DMS114 treated with DMSO at 0.1 percent for 48 hours (cell line): ENCODE results near the gene SCPEP1.

Source experiments
- DNase-seq: peaks from one replicate; lab custom pipeline; 2025; ENCODE audit not compliant: unreplicated experiment; lab: John Stamatoyannopoulos, UW

The SCPEP1 gene

DNA sequence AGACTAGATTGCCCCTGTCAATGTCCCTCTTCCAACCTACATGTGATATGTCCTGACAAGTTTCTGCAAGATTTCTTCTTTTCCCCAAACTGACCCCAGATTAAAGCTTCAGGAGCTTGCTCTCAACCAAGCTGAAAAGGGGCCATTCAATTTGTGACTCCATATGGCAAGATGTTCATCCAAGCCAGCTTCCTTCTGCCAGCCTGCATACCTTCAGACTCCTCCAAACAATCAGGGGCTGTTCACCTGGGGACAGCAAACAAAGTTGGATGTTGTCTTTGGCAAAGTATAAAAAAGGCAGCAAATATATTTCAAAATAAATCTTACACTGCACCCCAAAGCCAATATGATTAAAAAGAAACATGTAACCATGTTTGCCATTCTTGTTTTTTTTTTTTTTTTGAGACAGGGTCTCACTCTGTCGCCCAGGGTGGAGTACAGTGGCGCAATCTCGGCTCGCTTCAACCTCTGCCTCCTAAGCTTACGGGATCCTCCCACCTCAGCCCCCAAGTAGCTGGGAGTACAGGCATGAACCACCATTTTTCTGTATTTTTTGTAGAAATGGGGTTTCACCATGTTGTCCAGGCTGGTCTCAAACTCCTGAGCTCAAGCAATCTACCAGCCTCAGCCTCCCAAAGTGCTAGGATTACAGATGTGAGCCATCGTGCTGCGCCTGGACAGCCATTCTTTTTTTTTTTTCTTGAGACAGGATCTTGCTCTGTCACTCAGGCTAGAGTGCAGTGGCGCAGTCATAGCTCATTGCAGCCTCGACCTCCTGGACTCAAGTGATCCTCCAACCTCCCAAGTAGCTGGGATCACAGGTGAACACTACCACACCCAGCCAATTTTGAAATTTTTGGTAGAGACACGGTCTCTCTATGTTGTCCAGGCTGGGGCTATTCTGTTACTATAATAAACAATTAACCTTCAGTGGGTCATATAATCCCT, 57.1 kb downstream of the SCPEP1 start:
- DNase-seq, result no peak

DNA sequence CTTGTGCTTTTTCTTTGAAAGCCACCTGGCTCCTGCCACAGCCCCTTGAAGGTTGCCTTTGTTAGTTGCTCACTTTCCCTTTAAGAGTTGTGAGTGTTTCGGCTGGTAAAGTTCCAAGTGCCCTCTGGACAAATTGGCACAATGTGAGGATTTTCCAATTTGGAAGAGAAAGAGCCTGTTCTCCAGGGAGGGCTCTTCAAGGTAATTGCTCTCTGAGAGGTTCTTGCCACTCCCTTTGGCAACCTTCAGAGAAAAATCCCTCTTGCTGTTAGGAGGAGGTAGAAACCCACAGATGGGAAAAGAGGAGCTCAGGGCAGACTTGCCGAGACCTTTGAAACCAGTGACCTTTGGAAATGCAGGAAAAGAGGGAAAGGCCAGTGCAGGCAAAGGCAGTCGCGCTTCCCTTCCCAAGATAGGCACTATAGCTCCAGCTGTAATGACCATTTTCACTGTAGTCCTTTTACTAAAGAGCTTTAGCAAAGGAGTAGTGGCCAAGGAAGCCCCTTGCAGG, 58.1 kb downstream of the SCPEP1 start:
- no peak for DNase-seq

DNA sequence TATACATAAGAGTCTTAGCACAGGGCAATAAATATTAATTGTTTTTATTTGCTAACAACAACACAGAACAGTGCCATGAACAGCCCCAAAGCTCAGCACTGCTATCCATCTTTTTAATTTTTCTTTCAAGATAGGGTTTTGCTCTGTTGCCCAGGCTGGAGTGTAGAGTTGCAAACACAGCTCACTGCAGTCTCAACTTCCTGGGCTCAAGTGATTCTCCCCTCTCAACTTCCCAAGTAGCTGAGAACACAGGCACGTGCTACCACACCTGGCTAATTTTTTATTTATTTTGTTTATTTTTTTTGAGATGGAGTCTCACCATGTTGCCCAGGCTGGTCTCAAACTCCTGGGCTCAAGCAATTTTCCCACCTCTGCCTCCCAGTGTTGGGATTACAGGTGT, 59.5 kb downstream of the SCPEP1 start:
- no peak for DNase-seq

DNA sequence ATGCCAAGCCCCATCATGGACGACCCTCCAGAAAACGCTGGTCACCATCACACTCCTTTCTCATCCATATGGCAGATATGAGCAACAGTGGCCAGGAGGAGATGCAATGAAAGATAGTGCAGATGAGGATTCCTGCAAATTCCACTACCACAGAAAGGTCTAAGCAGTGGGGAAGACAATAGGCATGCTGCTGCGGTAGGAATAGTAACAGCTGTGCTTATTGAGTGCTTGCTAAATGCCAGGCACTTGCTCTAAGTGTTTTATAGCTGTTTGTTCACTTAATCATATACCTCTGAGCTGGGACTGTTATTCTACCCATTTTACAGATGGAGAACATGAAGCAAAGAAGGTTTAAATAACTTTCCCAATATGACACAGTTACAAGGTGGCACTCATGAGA, 60.6 kb downstream of the SCPEP1 start:
- no peak for DNase-seq

DNA sequence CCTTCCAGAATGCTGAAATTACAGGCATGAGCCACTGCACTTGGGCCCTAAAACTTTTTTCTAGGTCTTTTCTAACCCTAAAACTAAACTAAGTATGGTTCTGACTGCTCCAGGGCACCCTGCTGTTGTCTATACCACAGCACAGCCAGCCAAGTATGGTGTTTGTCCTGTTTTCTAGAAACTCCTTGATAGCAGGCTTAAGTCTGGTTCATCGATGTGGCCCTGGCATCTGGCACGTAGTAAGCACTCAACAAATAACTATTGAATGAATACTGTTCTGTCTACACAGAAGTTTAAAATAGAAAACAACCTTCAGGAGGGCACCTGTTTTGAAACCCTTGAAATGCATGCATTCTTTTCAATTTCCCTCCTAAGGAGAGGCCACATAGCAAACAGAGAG, 62.6 kb downstream of the SCPEP1 start:
- DNase-seq, result no peak

DNA sequence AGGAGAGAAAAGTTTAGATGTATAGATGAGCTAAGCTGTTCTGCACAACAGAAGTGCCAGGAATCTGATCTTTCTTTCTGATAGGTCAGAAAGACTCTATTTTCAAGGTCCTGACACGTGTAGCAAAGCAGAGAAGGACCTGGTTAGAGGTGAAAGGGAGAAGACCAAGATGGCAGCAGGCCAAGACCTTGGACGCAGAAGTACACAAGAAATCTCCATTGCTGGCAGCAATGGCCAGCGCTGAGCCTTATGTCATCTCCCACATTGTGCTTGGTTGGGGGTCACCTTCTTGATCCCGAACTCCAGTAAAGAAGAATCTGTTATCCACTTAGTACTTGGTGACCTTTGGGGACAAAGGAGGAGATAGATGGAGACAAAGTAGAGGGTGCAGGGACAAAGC, 65.3 kb downstream of the SCPEP1 start:
- no peak for DNase-seq

DNA sequence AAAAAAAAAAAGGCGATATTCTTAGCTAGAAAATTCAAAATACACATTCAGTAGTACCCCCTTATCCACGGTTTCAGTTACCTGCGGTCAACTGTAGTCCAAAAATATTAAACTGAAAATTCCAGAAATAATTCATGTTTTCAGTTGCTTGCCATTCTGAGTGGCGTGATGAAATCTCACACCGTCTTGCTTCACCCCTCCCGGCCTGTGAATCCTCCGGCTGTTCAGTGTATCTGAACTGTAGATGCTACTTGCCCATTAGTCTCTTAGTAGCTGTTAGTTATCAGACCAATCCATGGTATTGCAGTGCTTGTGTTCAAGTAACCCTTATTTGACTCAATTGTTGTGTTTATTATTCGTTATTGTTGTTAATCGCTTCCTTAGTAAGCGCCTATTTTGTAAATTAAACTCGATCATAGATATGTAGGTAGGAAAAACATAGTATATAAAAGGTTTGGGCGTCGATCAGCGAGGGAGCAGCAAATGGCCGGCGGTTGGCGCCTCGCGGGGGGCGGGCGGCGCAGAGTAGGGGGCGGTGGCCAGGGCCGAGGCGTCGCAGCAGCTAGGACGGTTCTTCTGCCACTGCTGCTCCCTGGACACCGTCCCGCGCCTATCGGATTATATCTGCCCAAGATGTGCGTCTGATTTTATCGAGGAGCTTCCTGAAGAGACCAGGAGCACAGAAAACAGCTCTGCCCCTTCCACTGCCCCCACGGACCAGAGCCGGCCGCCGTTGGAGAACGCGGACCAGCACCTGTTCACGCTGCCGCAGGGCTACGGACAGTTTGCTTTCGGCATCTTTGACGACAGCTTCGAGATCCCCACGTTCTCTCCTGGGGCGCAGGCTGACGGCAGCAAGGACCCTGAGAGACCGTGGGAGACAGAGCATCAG, 67.3 kb downstream of the SCPEP1 start:
- DNase-seq, result no peak

DNA sequence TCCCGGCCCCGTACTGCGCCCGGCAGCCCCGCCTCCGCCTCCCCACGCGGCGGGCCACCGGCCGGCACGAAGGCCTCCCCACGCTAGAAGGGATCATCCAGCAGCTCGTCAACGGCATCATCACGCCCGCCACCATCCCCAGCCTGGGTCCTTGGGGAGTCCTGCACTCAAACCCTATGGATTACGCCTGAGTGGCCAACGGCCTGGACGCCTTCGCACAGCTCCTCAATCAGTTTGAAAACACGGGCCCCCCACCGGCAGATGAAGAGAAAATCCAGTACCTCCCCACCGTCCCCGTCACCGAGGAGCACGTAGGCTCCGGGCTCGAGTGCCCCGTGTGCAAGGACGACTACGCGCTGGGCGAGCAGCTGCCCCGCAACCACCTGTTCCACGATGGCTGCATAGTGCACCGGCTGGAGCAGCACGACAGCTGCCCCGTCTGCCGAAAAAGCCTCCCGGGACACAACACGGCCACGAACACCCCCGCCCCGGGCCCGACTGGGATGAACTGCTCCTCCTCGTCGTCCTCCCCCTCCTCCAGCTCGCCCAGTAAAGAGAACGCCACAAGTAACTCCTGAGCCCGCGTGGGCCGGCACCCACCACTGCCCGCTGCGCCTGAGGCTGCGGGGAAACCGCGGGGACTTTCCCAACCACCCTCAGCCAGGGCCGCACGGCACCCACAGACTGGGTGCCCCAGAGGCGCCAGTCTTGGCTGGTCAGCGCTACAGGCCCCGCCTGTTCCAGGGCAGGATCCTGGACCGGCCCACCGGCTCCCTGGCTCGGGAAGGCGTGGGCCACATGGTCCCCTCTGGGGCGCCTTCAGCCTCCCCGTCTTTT, 68.2 kb downstream of the SCPEP1 start:
- no peak for DNase-seq

DNA sequence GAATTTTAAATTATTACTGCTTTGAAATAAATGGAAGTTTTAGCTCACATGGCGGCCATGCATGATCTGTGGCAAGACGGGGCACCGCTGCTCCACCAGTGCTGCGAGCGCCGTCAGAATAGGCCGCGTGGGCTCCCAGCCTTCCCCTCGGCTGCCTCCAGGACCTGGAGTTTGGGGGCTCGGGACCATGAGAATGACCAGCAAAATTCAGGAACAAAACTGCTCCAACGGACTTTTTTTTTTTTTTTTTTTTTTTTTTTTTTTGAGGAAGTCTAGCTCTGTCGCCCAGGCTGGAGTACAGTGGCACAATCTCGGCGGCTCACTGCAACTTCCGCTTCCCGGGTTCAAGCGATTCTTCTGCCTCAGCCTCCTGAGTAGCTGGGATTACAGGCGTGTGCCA, 68.8 kb downstream of the SCPEP1 start:
- no peak for DNase-seq

DNA sequence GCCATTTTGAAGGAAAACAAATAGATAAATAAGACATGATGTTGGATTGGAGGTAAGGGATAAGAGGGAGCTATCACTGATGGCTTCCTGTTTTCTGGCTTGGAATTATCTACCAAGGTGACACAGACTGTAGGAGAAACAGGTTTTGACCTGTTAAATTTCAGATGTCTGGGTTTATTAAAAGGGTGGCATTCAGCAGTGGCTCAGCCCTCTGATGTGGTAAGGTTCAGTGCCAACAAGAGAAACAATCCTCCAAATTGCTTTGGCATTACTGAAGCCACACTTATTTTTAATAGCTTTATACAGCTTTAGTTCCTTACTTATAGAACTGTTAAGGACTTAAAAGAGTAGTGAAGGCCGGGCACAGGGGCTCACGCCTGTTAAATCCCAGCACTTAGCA, 70.2 kb downstream of the SCPEP1 start:
- no peak for DNase-seq

DNA sequence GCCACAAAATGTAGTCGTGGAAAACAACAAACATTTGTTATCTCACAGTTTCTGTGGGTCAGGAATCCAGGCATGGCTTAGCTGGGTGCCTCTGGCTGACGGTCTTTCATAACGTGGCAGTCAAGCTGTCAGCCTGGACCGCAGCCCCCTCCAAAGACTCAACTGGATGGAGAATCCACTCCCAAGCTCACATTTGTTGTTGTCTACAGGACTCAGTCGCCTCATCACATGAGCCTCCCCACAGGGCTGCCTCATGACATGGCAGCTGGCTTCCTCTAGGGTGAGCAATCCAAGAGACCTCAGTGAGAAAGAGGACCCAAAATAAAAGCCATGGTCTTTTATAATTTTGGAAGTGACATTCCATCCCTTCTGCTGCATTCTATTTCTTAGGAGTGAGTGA, 72.4 kb downstream of the SCPEP1 start:
- DNase-seq, result no peak

DNA sequence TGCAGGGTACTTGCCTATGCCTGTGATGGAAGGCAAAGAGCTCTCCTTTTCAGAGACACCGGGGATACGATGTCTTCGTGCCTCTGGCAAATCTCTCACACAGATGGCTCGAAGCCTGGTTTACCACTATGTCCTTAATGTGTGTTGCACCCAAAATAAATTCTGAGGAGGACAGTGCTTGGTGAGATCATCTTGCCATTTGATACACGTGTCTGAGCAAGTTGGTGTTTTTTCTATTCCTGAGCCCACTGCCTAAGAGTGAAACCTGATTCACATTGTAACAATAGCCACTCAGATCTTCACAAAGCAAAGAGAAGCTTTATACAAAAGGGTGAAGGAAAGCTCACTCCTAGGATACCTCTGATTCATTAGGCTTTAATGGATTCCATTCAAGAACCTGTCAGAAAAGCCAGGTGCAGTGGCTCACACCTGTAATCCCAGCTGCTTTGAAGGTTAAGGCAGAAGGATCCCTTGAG, 74.0 kb downstream of the SCPEP1 start:
- DNase-seq, result no peak
